Breast epithelium (tissue), 4 donors: ENCODE measurements around the gene ASXL1. TPM values are rescaled to one million over a fixed set of nuclear protein-coding genes. Genes with fewer than 3 reads are reported as not detected.
A peak's percentile ranks its signal among the peaks of the same experiment; 100 is the strongest.

Experiments used
- DNase-seq, 2 donors: peaks; one replicate each; pipeline ENCODE4 v3.0.0-alpha.2; 2019; ENCODE audit warnings: low spot score in 2 of 2
- H3K27ac ChIP-seq, 2 donors: fragments of 200-600 bp; sonication (generic) in 1 of 2; one replicate each; pipeline ENCODE4 v1.5.1; 2016 to 2019; ENCODE audit warnings: mild to moderate bottlenecking in 1 of 2
- H3K27me3 ChIP-seq, 2 donors: fragments of 200-600 bp; sonication (generic) in 1 of 2; one replicate each; pipeline versions ENCODE4 v1.5.1 to v1.6.0; 2017 to 2019; ENCODE audit warnings: control low read depth in 1 of 2, mild to moderate bottlenecking in 1 of 2
- H3K36me3 ChIP-seq: fragments of 200-600 bp; one replicate; pipeline ENCODE4 v1.5.1; 2019
- H3K4me1 ChIP-seq, 2 donors: fragments of 200-600 bp; sonication (generic); one replicate each; pipeline ENCODE4 v1.5.1; 2016 to 2019; ENCODE audit warnings: control low read depth in 1 of 2
- H3K4me3 ChIP-seq, 3 donors: fragments of 200-600 bp; sonication (generic); 1 replicate in 2 of 3; 2 replicates in 1 of 3; pipeline ENCODE4 v1.5.1; 2016 to 2019; ENCODE audit warnings: mild to moderate bottlenecking in 3 of 3, moderate library complexity in 2 of 3
- H3K9me3 ChIP-seq, 2 donors: fragments of 200-600 bp; sonication (generic) in 1 of 2; one replicate each; pipeline ENCODE4 v1.5.1; 2016 to 2019; ENCODE audit warnings: control low read depth in 1 of 2
- POLR2A ChIP-seq: fragments of 450-650 bp; IDR thresholded peaks from one replicate; pipeline ENCODE4 v1.6.1; 2016; ENCODE audit warnings: antibody characterized with exemption, mild to moderate bottlenecking, moderate library complexity
- POLR2AphosphoS5 ChIP-seq, 3 donors: sonication (generic); formaldehyde crosslinking; IDR thresholded peaks; one replicate each; pipeline ENCODE4 v1.6.1; 2017; ENCODE audit warnings: antibody characterized with exemption in 3 of 3
- intact Hi-C: fragments of 100-400 bp; cut with DNase I; formaldehyde crosslinking; loops from one replicate; pipeline ENCODE4 v1.15.1; 2023; ENCODE audit warnings: low total_unique reads
- total RNA-seq, 3 donors: library from RNA; depleted of rRNA; stranded (reverse); fragments of >200 nt; gene quantifications; one replicate each; pipeline ENCODE4 v1.1.0, GENCODE V29; 2016
- TF ChIP-seq, protein P1 (sequence below), 3 donors: fragments of 450-650 bp; IDR thresholded peaks; one replicate each; pipeline ENCODE4 v1.5.1; 2016 to 2017; ENCODE audit warnings: antibody characterized with exemption in 3 of 3, mild to moderate bottlenecking in 3 of 3, moderate library complexity in 3 of 3

ASXL1 gene
- total RNA-seq, 3 donors from 2014 or later, result 73.3 to 102 (median 97.3) TPM

DNA sequence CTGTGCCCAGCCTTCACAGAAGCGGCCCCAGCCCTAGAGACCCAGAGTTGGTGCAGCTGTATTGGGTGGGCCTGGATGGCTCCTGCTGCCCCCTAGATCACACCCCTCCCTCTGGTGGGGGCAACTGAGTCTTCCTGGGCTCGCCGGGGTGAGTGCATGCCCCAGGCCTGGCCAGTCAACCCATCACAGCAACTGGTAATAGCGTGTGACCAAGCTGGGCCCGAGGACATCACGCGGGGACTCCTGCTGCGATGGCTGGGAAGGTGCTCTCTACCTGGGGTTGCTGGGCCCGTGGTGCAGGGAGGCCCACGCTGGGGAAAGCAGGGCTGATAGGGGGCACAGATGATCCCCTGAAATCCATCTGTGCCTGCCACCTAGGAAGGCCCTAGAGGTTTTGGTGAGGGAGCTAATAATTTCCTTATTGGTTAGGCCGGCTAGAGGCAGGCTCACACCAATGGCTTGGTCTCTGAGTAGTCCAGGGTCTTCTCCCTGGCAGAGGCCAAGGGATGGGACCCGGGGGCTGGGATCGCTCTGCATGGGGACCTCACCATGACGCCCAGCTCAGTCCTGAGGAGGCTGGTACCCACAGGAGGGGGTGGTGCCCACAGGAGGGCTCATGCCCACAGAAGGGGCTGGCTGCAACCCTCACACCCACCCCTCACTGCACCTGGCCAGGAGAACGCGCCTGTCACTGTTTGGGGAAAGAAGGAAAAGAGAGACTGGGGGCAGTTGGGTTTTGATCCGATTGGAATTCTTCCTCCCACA is 103.9 kb downstream of the ASXL1 start:
- Histone ChIP-seq H3K4me3 (no peak overlapping the region), H3K36me3 (no peaks in the 10 kb centered on the region), H3K9me3 (no peaks in the 10 kb centered on the region), H3K4me1 (peaks cover 13 to 33% of the 10 kb centered on the region in 2 donors), H3K27me3 (no peaks in the 10 kb centered on the region), H3K27ac (no peak overlapping the region)
- intact Hi-C loops, result no loop called here
- no peak for TF ChIP-seq POLR2A
- TF ChIP-seq POLR2AphosphoS5 (IDR thresholded peaks at IDR 0.05), result no peak
- TF ChIP-seq, protein P1, sequence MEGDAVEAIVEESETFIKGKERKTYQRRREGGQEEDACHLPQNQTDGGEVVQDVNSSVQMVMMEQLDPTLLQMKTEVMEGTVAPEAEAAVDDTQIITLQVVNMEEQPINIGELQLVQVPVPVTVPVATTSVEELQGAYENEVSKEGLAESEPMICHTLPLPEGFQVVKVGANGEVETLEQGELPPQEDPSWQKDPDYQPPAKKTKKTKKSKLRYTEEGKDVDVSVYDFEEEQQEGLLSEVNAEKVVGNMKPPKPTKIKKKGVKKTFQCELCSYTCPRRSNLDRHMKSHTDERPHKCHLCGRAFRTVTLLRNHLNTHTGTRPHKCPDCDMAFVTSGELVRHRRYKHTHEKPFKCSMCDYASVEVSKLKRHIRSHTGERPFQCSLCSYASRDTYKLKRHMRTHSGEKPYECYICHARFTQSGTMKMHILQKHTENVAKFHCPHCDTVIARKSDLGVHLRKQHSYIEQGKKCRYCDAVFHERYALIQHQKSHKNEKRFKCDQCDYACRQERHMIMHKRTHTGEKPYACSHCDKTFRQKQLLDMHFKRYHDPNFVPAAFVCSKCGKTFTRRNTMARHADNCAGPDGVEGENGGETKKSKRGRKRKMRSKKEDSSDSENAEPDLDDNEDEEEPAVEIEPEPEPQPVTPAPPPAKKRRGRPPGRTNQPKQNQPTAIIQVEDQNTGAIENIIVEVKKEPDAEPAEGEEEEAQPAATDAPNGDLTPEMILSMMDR (IDR thresholded peaks at IDR 0.05), result no peak
- no peak for DNase-seq

DNA sequence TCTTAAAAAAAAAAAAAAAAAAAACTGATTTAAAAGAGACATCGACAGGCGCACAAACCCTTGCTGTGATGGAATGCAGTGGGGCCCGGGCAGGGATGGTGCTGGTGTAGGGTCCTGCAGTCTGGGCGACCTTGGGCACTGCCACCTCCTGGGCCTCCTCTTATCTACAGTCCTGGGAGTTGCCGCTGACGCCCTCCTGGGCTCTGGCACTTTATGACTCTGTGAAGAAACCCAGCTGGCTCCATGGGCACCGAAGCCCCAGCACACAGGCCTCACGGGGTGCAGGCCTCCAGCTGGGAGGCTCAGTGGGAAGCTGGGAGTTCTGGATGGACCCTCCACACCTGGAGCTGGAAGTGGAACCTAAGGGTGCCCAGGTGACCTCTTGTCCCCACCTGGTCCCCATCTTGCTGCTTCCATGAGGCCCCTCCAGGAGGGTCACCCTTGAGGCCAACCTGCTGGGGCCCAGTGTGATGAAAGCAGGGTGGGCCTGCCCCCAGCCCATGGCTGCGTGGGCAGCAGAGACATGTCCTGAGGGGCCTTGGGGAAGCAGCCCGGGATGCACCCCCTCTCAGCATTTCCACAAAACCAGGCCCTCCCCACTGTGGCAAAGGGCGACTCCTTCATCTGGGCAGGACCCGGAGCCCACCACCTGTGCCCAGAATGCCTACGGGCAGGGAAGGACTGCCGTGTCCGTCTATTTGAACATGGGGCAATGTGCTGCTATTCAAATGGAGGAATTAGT is 104.9 kb downstream of the ASXL1 start:
- intact Hi-C loops, result no loop called here
- Histone ChIP-seq H3K4me1 (peaks cover 10 to 27% of the 10 kb centered on the region in 2 donors), H3K9me3 (no peaks in the 10 kb centered on the region), H3K4me3 (peak overlapping the region in 1 of 3 donors; percentile 18), H3K27me3 (no peaks in the 10 kb centered on the region), H3K27ac (peak overlapping the region; percentile 88 to 89), H3K36me3 (no peaks in the 10 kb centered on the region)
- no peak for DNase-seq
- TF ChIP-seq POLR2AphosphoS5 (IDR thresholded peaks at IDR 0.05) (no peak), POLR2A (no peak)
- TF ChIP-seq, protein P1 (IDR thresholded peaks at IDR 0.05), result no peak

DNA sequence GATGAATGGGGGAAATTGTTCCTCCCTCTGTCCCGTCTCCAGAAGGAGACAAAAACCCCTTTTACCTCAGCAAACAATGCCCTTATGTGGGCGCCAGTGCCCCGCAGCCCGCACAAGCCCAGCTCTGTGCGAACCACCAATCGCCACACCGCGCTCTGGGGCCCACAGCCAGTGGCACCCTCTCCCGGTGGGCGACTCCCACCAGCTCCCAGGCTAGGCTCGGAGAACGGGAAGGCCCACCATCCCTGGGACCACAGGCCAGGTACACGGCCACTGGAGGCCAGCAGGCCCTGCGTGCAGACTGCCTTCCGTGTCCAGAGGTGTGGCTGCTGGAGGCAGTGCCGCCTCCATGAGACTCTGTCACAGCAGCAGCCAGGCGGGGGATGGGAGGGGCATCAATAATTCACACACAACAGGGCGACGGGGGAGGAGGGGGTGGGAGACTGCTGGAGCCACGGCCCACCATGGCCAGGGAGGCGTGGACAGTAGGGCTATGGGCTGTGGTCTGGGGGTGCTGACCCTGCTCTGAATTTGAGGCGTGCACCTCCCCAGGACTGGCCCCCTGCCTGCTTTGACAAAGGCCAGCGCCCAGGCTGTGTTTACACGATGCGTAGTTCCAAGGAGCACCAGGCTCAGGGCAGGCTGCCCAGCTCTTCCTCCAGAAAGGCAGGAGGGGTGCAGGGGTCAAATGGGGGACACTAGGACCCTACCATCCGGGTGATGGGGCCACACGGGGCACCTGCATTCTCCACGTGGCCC is 105.7 kb downstream of the ASXL1 start:
- Histone ChIP-seq H3K9me3 (no peaks in the 10 kb centered on the region), H3K36me3 (no peaks in the 10 kb centered on the region), H3K4me1 (peaks cover 10 to 27% of the 10 kb centered on the region in 2 donors), H3K27me3 (no peaks in the 10 kb centered on the region), H3K27ac (peak overlapping the region; percentile 88 to 89), H3K4me3 (peak overlapping the region in 2 of 3 donors; percentile 18 to 32)
- TF ChIP-seq POLR2AphosphoS5 (IDR thresholded peaks at IDR 0.05), result no peak
- TF ChIP-seq, protein P1 (IDR thresholded peaks at IDR 0.05), result no peak
- DNase-seq, result peak in 1 of 2 donors; percentile 64
- intact Hi-C loops, result no loop called here

DNA sequence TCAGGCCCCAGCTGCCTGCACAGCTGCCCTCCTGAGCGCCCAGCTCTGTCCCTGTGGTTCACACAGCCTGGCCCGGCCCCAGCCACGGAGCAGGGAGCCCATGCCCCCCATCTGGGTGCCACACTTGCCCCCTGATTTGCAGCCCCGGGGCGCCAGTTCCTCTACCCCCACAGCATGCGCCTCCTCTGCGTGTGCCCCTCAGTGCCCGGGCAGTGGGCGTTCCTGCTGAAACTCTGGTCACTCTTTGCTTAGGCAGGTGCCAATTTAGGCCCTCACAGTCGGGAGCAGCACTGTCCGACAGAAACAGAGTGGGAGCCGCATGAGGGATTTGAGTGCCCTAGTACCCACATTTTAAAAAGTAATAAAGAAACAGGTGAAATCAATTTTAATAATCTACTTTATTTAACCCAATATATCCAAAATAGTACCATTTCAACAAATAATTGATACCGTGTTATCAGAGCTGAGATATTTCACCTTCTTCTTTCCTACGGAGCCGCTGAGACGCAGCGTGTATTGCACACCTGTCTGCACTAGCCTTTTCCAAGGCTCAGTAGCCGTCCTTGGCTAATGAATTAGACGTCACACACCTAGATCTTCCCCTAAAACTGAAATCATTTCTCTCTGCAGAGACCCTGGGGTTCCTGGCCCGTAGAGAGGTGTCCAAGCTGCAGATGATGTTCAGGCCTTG is 106.4 kb downstream of the ASXL1 start:
- TF ChIP-seq POLR2A (no peak), POLR2AphosphoS5 (IDR thresholded peaks at IDR 0.05) (no peak)
- TF ChIP-seq, protein P1 (IDR thresholded peaks at IDR 0.05), result no peak
- H3K36me3 ChIP-seq, result no peaks in the 10 kb centered on the region
- peak overlapping the region in 1 of 3 donors; percentile 32 for H3K4me3 ChIP-seq
- H3K27ac ChIP-seq, result peak overlapping the region; percentile 89 to 95
- no peaks in the 10 kb centered on the region for H3K9me3 ChIP-seq
- no peak for DNase-seq
- no peaks in the 10 kb centered on the region for H3K27me3 ChIP-seq
- intact Hi-C loops, result no loop called here
- H3K4me1 ChIP-seq, result peaks cover 10 to 27% of the 10 kb centered on the region in 2 donors
